ENCODE data around the gene PTPRN2. TPM values are rescaled to one million over a fixed set of nuclear protein-coding genes. Genes with fewer than 3 reads are reported as not detected.

The PTPRN2 gene
- total and polyA plus RNA-seq, 2 donors (not counting 3 experiments of a cell fraction or from before 2014, with no cell fraction given), result 0.62 to 0.88 TPM

DNA sequence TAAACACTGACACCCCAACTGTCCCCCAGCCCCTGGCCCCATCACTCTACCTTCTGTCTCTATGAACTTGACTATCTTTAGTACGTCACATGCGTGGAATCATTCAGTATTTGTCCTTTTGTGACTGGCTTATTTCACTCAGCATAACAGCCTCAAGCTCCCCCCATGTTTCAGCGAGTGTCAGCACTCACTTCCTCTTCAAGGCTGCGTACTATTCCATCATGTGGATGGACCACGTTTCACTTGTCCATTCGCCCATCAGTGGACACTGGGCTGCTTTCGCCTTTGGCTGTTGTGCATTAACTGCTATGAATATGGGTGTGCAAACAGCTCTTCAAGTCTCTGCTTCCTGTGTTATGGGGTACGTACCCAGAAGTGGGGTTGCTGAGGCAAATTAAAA, 100.7 kb downstream of the PTPRN2 start:
- Histone ChIP-seq H3K4me2 (ENCODE audit: insufficient read depth, low read length) (no peak overlapping the region), H3K27ac (ENCODE audit: insufficient read depth, low read depth, low read length) (no peak overlapping the region), H3K27me3 (ENCODE audit: control insufficient read depth in 2 of 2, insufficient read depth in 2 of 2, low read length in 2 of 2) (no peaks in the 10 kb centered on the region), H3K4me1 (ENCODE audit: control insufficient read depth, extremely low read depth, insufficient read depth, low read length) (no peaks in the 10 kb centered on the region), H4K20me1 (replicated peaks; ENCODE audit: control insufficient read depth, extremely low read depth, insufficient read depth, low read length) (no peaks in the 10 kb centered on the region), H2AFZ (ENCODE audit: low read depth, low read length) (no peak overlapping the region), H3K9ac (replicated peaks; ENCODE audit: extremely low read depth, insufficient read depth, low read length) (no peak overlapping the region), H3K36me3 (ENCODE audit: control insufficient read depth in 2 of 2, extremely low read depth in 1 of 2, insufficient read depth in 2 of 2, low read length in 2 of 2) (no peaks in the 10 kb centered on the region), H3K79me2 (ENCODE audit: control insufficient read depth, insufficient read depth, low read length) (no peaks in the 10 kb centered on the region), H3K9me3 (replicated peaks; ENCODE audit: control insufficient read depth, insufficient read depth, low read length) (no peaks in the 10 kb centered on the region), H3K4me3 (replicated peaks in 1 of 3; ENCODE audit: insufficient read depth in 1 of 3, low read depth in 1 of 3, low read length in 3 of 3) (no peak overlapping the region), H3K9me1 (replicated peaks; ENCODE audit: control insufficient read depth, extremely low read depth, insufficient read depth, low read length) (no peaks in the 10 kb centered on the region)
- BruUV-seq (replicated peaks), result no TSS peak
- CTCF ChIA-PET, result no interaction called here
- POLR2A ChIA-PET, result no interaction called here
- intact Hi-C loops (cut with micrococcal nuclease), result no loop called here
- DNase-seq (ENCODE audit: low read depth, low spot score) (no peak), FAIRE-seq (no peak)
- dilution Hi-C loops (cut with MboI; ENCODE audit: extremely low pct_ligation_motif_present, low sequenced_read_pairs), result no loop called here
- no peak for TF ChIP-seq FOS (IDR thresholded peaks at IDR 0.05; ENCODE audit: borderline replicate concordance, insufficient read depth, low read length)
- no peak for TF ChIP-seq POLR2A (IDR thresholded peaks at IDR 0.05; ENCODE audit: low read depth, low read length)
- no peak for TF ChIP-seq JUN (IDR thresholded peaks at IDR 0.05; ENCODE audit: borderline replicate concordance, insufficient read depth, insufficient read length, low read depth)
- no peak for TF ChIP-seq GATA2 (IDR thresholded peaks at IDR 0.05; ENCODE audit: insufficient read depth, insufficient read length, low read depth, low read length)
- TF ChIP-seq POLR2AphosphoS5 (IDR thresholded peaks at IDR 0.05; ENCODE audit: insufficient read depth, low read depth, low read length), result no peak

DNA sequence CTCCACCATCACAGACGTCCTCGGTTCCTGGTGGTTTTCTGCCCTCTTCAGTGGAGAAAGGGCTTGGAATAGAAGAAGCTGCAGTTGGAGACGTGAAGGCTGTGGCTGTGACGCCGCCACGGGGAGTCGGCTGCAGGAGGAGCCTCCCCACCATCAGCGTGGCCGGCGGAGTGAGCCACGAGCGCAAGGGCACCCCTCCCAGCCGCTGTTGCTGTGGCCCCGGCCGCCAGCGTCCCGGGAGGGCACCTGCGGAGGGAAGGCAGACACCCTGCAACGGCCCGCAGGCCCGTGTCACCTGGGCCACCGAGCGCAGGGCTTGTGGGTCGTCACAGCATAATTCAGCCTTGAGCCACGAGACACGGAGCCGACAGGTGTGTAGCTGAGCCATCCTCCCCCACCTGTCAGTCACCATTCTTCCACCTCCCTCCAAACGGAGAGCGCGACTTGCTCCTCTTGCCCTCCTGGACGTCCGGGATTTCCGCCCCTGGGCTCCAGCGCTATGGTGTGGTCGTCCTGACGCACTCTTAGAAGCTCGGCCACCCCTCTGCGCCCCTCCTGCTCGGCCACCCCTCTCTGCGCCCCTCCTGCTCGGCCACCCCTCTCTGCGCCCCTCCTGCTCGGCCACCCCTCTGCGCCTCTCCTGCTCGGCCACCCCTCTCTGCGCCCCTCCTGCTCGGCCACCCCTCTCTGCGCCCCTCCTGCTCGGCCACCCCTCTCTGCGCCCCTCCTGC, 102.7 kb downstream of the PTPRN2 start:
- H3K27me3 ChIP-seq (ENCODE audit: control insufficient read depth in 2 of 2, insufficient read depth in 2 of 2, low read length in 2 of 2), result no peaks in the 10 kb centered on the region
- POLR2A ChIA-PET, result no interaction called here
- H3K4me2 ChIP-seq (ENCODE audit: insufficient read depth, low read length), result no peak overlapping the region
- H2AFZ ChIP-seq (ENCODE audit: low read depth, low read length), result no peak overlapping the region
- FAIRE-seq, result no peak
- no peak for DNase-seq (ENCODE audit: low read depth, low spot score)
- H4K20me1 ChIP-seq (replicated peaks; ENCODE audit: control insufficient read depth, extremely low read depth, insufficient read depth, low read length), result no peaks in the 10 kb centered on the region
- no peaks in the 10 kb centered on the region for H3K79me2 ChIP-seq (ENCODE audit: control insufficient read depth, insufficient read depth, low read length)
- no peak overlapping the region for H3K27ac ChIP-seq (ENCODE audit: insufficient read depth, low read depth, low read length)
- dilution Hi-C loops (cut with MboI; ENCODE audit: extremely low pct_ligation_motif_present, low sequenced_read_pairs), result no loop called here
- H3K36me3 ChIP-seq (ENCODE audit: control insufficient read depth in 2 of 2, extremely low read depth in 1 of 2, insufficient read depth in 2 of 2, low read length in 2 of 2), result no peaks in the 10 kb centered on the region
- no peak overlapping the region for H3K9ac ChIP-seq (replicated peaks; ENCODE audit: extremely low read depth, insufficient read depth, low read length)
- no peak overlapping the region for H3K4me3 ChIP-seq (replicated peaks in 1 of 3; ENCODE audit: insufficient read depth in 1 of 3, low read depth in 1 of 3, low read length in 3 of 3)
- CTCF ChIA-PET, result interaction anchor here (0.6 kb wide), 1 partner anchor 1077 kb away, joined by 3 read pairs; no protein-coding TSS in a partner anchor
- no peaks in the 10 kb centered on the region for H3K4me1 ChIP-seq (ENCODE audit: control insufficient read depth, extremely low read depth, insufficient read depth, low read length)
- no TSS peak for BruUV-seq (replicated peaks)
- TF ChIP-seq FOS (IDR thresholded peaks at IDR 0.05; ENCODE audit: borderline replicate concordance, insufficient read depth, low read length) (no peak), EZH2 (IDR thresholded peaks at IDR 0.05; ENCODE audit: borderline replicate concordance, low read depth, low read length, severe bottlenecking) (no peak), POLR2A (IDR thresholded peaks at IDR 0.05; ENCODE audit: low read depth, low read length) (no peak), GATA2 (IDR thresholded peaks at IDR 0.05; ENCODE audit: insufficient read depth, insufficient read length, low read depth, low read length) (no peak), JUN (IDR thresholded peaks at IDR 0.05; ENCODE audit: borderline replicate concordance, insufficient read depth, insufficient read length, low read depth) (no peak), POLR2AphosphoS5 (IDR thresholded peaks at IDR 0.05; ENCODE audit: insufficient read depth, low read depth, low read length) (no peak), MYC (IDR thresholded peaks at IDR 0.05; ENCODE audit: low read depth, low read length) (no peak)
- TF ChIP-seq, protein P1, sequence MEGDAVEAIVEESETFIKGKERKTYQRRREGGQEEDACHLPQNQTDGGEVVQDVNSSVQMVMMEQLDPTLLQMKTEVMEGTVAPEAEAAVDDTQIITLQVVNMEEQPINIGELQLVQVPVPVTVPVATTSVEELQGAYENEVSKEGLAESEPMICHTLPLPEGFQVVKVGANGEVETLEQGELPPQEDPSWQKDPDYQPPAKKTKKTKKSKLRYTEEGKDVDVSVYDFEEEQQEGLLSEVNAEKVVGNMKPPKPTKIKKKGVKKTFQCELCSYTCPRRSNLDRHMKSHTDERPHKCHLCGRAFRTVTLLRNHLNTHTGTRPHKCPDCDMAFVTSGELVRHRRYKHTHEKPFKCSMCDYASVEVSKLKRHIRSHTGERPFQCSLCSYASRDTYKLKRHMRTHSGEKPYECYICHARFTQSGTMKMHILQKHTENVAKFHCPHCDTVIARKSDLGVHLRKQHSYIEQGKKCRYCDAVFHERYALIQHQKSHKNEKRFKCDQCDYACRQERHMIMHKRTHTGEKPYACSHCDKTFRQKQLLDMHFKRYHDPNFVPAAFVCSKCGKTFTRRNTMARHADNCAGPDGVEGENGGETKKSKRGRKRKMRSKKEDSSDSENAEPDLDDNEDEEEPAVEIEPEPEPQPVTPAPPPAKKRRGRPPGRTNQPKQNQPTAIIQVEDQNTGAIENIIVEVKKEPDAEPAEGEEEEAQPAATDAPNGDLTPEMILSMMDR (IDR thresholded peaks at IDR 0.05; ENCODE audit: extremely low read depth in 1 of 2, insufficient read depth in 1 of 2, low read depth in 1 of 2, low read length in 2 of 2), result no peak
- TF ChIP-seq, protein P2, sequence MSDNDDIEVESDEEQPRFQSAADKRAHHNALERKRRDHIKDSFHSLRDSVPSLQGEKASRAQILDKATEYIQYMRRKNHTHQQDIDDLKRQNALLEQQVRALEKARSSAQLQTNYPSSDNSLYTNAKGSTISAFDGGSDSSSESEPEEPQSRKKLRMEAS (IDR thresholded peaks at IDR 0.05; ENCODE audit: insufficient read depth, insufficient read length), result no peak
- H3K9me1 ChIP-seq (replicated peaks; ENCODE audit: control insufficient read depth, extremely low read depth, insufficient read depth, low read length), result no peaks in the 10 kb centered on the region
- no peaks in the 10 kb centered on the region for H3K9me3 ChIP-seq (replicated peaks; ENCODE audit: control insufficient read depth, insufficient read depth, low read length)
- intact Hi-C loops (cut with micrococcal nuclease), result no loop called here

All from endothelial cell of umbilical vein (primary cell).